ENCODE results near the gene COG5. TPM values are rescaled to one million over a fixed set of nuclear protein-coding genes. Genes with fewer than 3 reads are reported as not detected.

COG5 gene
- total and polyA plus RNA-seq, 2 of the 8 experiments (the other 6 are each of a cell fraction or from before 2014, with no cell fraction given): 10.5 to 28.1 TPM

DNA sequence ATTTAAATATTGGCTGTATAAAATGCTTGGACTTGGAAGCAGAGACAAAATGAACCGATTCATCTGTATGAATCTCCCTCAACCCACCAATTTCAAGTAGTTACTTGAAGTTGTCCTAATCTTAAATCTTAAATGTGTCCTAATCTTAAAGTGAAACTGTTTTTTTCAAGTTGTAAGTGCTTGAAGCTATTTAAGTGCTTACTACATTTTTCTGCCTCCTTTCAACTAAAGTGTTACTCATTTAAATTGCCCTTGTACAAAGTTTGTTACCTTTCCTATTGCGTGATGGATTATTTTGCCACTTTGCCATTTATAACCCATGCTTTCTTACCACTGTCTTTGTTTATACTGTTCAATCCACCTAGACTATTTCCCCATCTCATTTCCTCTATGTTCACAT, 19.2 kb upstream of the COG5 start:
- FAIRE-seq (no peak), DNase-seq (ENCODE audit: low read depth in 1 of 2, low spot score in 2 of 2) (no peak)
- no peak overlapping the region for H2BK120ac ChIP-seq (replicated peaks; ENCODE audit: low read depth, low read length)
- H2BK15ac ChIP-seq (ENCODE audit: low read length): no peak overlapping the region
- H2AFZ ChIP-seq (ENCODE audit: low read length): no peak overlapping the region
- no peak overlapping the region for H3K4ac ChIP-seq (replicated peaks; ENCODE audit: insufficient read length, low read depth, low read length)
- H3K18ac ChIP-seq (ENCODE audit: extremely low read depth, low read length): no peak overlapping the region
- no peak overlapping the region for H3K4me3 ChIP-seq (ENCODE audit: extremely low read depth in 1 of 4, insufficient read depth in 2 of 4, low read depth in 3 of 4, low read length in 4 of 4)
- no peak overlapping the region for H4K5ac ChIP-seq (ENCODE audit: insufficient read length, low read depth, low read length)
- POLR2A ChIA-PET (ENCODE audit: partially characterized antibody): interaction anchor here (1.2 kb wide), 1 partner anchor 10 kb away, joined by 3 read pairs; no protein-coding TSS in a partner anchor
- no peak overlapping the region for H4K8ac ChIP-seq (ENCODE audit: extremely low read depth, insufficient read depth, low read length)
- 94% methylated on average over 2 of the region's 2 CpGs; no CpG with 5 or more reads in 1 of the 2 experiments for WGBS, 2 experiments (ENCODE audit: extremely low coverage in 1 of 2, insufficient coverage in 1 of 2, insufficient read length in 1 of 2, insufficient replicate concordance in 2 of 2, low coverage in 1 of 2, low lambda C conversion rate in 2 of 2, missing lambda C conversion rate in 1 of 2)
- H3K9ac ChIP-seq (replicated peaks in 1 of 4; ENCODE audit: extremely low read depth in 1 of 4, low read depth in 3 of 4, low read length in 3 of 4): no peak overlapping the region
- no peak overlapping the region for H2BK12ac ChIP-seq (ENCODE audit: low read depth, low read length)
- no peak overlapping the region for H2BK20ac ChIP-seq (ENCODE audit: low read length)
- H3K27me3 ChIP-seq (replicated peaks in 1 of 4; ENCODE audit: control insufficient read depth in 3 of 4, extremely low read depth in 1 of 4, insufficient read depth in 3 of 4, low read length in 3 of 4): no peaks in the 10 kb centered on the region
- no peaks in the 10 kb centered on the region for H3K36me3 ChIP-seq (ENCODE audit: control insufficient read depth in 2 of 4, insufficient read depth in 4 of 4, low read length in 3 of 4)
- H2BK5ac ChIP-seq (ENCODE audit: low read depth, low read length): no peak overlapping the region
- H4K91ac ChIP-seq (replicated peaks; ENCODE audit: insufficient read length, low read length): no peak overlapping the region
- no peaks in the 10 kb centered on the region for H3K79me2 ChIP-seq (ENCODE audit: control insufficient read depth in 1 of 2, insufficient read depth in 2 of 2, low read length in 2 of 2)
- no peak overlapping the region for H3K56ac ChIP-seq (replicated peaks; ENCODE audit: insufficient read length, low read depth, low read length)
- H4K20me1 ChIP-seq (replicated peaks in 1 of 2; ENCODE audit: control insufficient read depth in 1 of 2, insufficient read depth in 2 of 2, low read length in 2 of 2): no peaks in the 10 kb centered on the region
- H3K4me2 ChIP-seq (ENCODE audit: insufficient read depth in 1 of 2, low read depth in 2 of 2, low read length in 2 of 2): no peak overlapping the region
- H3K23ac ChIP-seq (ENCODE audit: insufficient read length): no peak overlapping the region
- H2AK5ac ChIP-seq (ENCODE audit: low read depth, low read length): no peak overlapping the region
- no peaks in the 10 kb centered on the region for H3K79me1 ChIP-seq (ENCODE audit: low read depth, low read length)
- H3K4me1 ChIP-seq (replicated peaks in 1 of 4; ENCODE audit: control insufficient read depth in 3 of 4, insufficient read depth in 4 of 4, low read length in 3 of 4): no peaks in the 10 kb centered on the region
- peaks cover 4% of the 10 kb centered on the region for H3K23me2 ChIP-seq (ENCODE audit: low read depth, low read length)
- no peak for TF ChIP-seq CTBP2 (IDR thresholded peaks at IDR 0.05; ENCODE audit: borderline replicate concordance, insufficient read depth, insufficient read length, low read length)
- TF ChIP-seq CBX8 (IDR thresholded peaks at IDR 0.05; ENCODE audit: borderline replicate concordance, low read depth, low read length): no peak
- TF ChIP-seq GABPA (IDR thresholded peaks at IDR 0.05; ENCODE audit: borderline replicate concordance, insufficient read depth, low read length): no peak
- no peak for TF ChIP-seq SUZ12 (IDR thresholded peaks at IDR 0.05; ENCODE audit: low read length)
- no peak for TF ChIP-seq TAF1 (IDR thresholded peaks at IDR 0.05; ENCODE audit: low read depth, low read length)
- TF ChIP-seq SP4 (IDR thresholded peaks at IDR 0.05; ENCODE audit: low read length): no peak
- TF ChIP-seq CEBPB (IDR thresholded peaks at IDR 0.05; ENCODE audit: low read depth, low read length): no peak
- TF ChIP-seq HDAC6 (IDR thresholded peaks at IDR 0.05; ENCODE audit: low read depth, low read length): no peak
- TF ChIP-seq NANOG (IDR thresholded peaks at IDR 0.05; ENCODE audit: insufficient read depth, low read depth, low read length, poor library complexity, severe bottlenecking): no peak
- TF ChIP-seq SP1 (IDR thresholded peaks at IDR 0.05; ENCODE audit: low read depth, low read length): no peak
- no peak overlapping the region for H3K14ac ChIP-seq (ENCODE audit: insufficient read length)
- no peak overlapping the region for H3K27ac ChIP-seq (ENCODE audit: low read depth, low read length)
- H3K9me3 ChIP-seq (ENCODE audit: insufficient read depth in 2 of 2, low read depth in 1 of 2, low read length in 1 of 2): no peaks in the 10 kb centered on the region
- CTCF ChIA-PET (ENCODE audit: partially characterized antibody): interaction anchor here (0.7 to 1.3 kb wide), 3 partner anchors 15 to 162 kb away, joined by 3 read pairs; no protein-coding TSS in a partner anchor
